GM06990 (cell line): ENCODE results near the gene NDUFAB1.
A peak's percentile ranks its signal among the peaks of the same experiment; 100 is the strongest.

Experiments used
- DNase-seq: peaks from one replicate; pipeline ENCODE4 v3.0.0-alpha.2; 2011; ENCODE audit not compliant: insufficient read length; ENCODE audit errors: extremely low read depth
- H3K27me3 ChIP-seq: replicated peaks from 2 replicates; pipeline ENCODE4 v1.6.0; 2011; ENCODE audit warnings: low read length; ENCODE audit not compliant: control insufficient read depth, insufficient read depth
- H3K36me3 ChIP-seq: 2 replicates; pipeline ENCODE4 v1.5.1; 2011; ENCODE audit warnings: low read length; ENCODE audit not compliant: control insufficient read depth, insufficient read depth
- H3K4me3 ChIP-seq: replicated peaks from 2 replicates; pipeline ENCODE4 v1.5.1; 2011; ENCODE audit warnings: low read depth, mild to moderate bottlenecking, control low read depth, low read length
- TF ChIP-seq, protein P1 (sequence below): IDR thresholded peaks from 2 replicates; pipeline ENCODE4 v1.5.1; 2011; ENCODE audit warnings: low read length, control low read depth, mild to moderate bottlenecking, inconsistent platforms; ENCODE audit not compliant: insufficient read depth, poor library complexity, severe bottlenecking

Gene NDUFAB1

DNA sequence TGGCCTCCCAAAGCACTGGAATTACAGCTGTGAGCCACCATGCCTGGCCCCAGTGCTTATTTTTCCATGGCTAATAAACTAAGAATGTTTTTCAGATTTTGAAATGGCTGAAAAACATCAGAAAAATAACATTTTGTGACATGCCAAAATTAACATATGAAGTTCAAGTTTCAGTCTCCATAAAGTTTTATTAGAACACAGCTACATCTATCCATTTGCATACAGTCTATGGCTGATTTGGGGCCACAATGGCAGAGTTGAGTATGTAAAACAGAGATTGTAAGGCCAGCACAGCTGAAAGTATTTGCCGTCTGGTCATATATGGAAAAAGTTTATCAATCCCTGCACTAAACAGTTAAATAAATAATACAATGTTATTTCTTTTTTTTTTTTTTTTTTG lies 13.8 kb upstream of the NDUFAB1 start:
- no peaks in the 10 kb centered on the region for H3K27me3 ChIP-seq
- TF ChIP-seq, protein P1, sequence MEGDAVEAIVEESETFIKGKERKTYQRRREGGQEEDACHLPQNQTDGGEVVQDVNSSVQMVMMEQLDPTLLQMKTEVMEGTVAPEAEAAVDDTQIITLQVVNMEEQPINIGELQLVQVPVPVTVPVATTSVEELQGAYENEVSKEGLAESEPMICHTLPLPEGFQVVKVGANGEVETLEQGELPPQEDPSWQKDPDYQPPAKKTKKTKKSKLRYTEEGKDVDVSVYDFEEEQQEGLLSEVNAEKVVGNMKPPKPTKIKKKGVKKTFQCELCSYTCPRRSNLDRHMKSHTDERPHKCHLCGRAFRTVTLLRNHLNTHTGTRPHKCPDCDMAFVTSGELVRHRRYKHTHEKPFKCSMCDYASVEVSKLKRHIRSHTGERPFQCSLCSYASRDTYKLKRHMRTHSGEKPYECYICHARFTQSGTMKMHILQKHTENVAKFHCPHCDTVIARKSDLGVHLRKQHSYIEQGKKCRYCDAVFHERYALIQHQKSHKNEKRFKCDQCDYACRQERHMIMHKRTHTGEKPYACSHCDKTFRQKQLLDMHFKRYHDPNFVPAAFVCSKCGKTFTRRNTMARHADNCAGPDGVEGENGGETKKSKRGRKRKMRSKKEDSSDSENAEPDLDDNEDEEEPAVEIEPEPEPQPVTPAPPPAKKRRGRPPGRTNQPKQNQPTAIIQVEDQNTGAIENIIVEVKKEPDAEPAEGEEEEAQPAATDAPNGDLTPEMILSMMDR = no peak
- no peak for DNase-seq
- H3K36me3 ChIP-seq = peaks cover 2% of the 10 kb centered on the region
- H3K4me3 ChIP-seq = no peak overlapping the region

DNA sequence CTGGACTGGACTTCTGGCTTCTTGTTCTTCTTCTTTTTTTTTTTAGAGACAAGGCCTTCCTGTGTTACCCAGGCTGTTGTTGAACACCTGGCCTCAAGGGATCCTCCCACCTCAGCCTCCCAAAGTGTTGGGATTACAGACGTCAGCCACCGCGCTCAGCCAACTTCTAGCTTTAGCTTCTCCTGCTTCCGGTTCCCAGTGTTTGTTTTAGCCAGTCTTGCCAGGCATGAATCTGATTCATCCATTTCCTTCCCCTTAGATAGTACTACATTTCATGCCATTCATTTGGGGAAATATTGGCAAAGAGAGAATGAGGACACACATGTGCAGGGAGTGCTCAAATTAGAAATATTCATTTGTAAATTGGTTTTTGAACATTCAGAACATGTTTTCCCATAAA lies 12.1 kb upstream of the NDUFAB1 start:
- TF ChIP-seq, protein P1 = no peak
- H3K4me3 ChIP-seq = no peak overlapping the region
- no peaks in the 10 kb centered on the region for H3K27me3 ChIP-seq
- peaks cover 4% of the 10 kb centered on the region for H3K36me3 ChIP-seq
- no peak for DNase-seq

DNA sequence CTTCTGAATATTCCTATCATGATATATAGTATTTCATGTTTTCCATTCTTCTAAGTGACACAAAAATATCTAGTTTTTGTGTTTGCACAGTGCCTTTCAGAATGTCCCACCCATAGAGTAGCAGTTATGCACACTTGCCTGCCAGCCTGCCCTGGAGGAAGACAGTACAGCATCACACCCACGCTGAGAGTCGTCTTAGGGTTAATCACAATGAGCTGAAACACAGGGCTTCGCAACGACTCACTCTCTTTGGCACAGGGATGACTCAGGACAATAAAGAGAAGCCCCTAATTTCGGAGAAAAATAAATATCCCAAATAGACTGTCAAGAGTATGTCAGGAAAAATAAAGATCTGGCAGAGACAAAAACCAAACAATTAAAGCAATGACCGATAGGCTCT lies 11.6 kb upstream of the NDUFAB1 start:
- Histone ChIP-seq H3K4me3 (no peak overlapping the region), H3K27me3 (no peaks in the 10 kb centered on the region), H3K36me3 (peaks cover 4% of the 10 kb centered on the region)
- TF ChIP-seq, protein P1 = no peak
- DNase-seq = no peak

DNA sequence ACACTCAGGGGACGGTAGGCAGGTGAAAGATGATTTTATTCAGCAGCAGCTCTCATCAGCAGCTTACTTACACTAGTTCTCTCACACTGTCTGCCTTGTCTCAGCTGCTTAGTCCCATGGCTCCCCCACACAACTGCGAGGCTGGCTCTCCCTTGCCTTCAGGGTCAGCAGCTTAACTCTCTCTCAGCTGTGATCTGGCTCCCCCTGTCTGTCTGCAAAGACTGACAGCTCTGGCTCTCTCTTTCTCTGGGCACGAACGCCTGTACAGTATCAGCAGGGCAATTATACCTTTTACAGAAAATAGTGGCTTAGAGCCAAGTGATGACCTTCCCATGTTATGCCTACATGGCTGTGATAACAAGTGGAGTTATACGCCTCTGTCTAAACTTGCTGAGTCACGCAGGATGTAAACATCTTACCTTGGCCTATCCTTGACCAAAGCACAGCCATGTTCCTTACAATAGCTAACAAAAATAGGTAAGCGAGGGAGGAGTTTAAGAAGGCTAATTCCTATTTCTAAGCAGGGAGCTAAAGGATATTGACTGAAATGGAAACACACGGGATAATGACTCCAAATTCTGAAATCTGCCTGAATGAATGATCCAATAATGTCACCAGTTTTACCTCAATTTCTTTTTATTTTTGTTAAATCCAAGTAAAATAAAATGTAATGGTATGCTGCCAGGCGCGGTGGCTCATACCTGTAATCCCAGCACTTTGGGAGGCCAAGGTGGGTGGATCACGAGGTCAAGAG lies 1.1 kb upstream of the NDUFAB1 start:
- Histone ChIP-seq H3K36me3 (peaks cover 5% of the 10 kb centered on the region), H3K27me3 (no peaks in the 10 kb centered on the region), H3K4me3 (no peak overlapping the region)
- TF ChIP-seq, protein P1 = peak; percentile 72
- peak; percentile 11 for DNase-seq

DNA sequence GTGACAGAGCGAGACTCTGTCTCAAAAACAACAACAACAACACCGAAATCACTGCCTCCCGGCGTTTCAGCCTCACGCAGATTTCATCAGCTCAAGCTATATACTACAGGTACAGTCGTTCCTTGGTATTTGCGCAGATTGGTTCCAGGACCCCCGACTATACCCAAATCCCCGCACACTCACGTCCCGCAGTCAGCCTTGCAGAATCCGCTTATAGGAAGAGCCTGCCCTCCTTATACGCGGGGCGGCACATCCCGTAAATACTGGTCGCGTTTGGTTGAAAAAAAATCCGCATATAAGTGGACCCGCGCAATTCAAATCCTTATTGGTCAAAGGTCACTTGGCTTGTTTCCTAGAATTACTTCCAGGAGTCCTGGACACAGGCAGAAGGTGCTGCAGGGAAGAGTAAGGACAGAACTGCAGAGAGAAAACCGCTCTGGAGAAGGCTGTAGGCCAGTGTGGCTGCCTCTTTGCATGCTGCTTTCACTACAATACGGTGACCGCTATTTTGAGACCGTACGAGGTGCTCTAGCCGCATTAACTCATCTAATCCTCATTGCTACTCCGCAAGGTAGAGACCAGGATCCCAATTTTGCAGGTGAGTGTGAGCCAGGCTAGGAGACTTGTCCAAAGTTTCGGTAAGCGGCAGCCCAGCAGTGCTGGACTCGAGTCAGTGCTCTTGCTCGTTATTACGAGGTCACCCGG lies 718 bp downstream of the NDUFAB1 start:
- Histone ChIP-seq H3K4me3 (peak overlapping the region; percentile 99), H3K27me3 (no peaks in the 10 kb centered on the region), H3K36me3 (peaks cover 13% of the 10 kb centered on the region)
- TF ChIP-seq, protein P1 = no peak
- DNase-seq = no peak
